Gastrocnemius medialis (tissue), 4 donors: Measurements from ENCODE around the gene GMPPB. TPM values are rescaled to one million over a fixed set of nuclear protein-coding genes. Genes with fewer than 3 reads are reported as not detected.

ENCODE experiments used
- ATAC-seq, 2 donors: fragments of 150-250 bp; one replicate each; pipeline ENCODE4 v1.9.1; 2016
- DNase-seq, 2 donors: peaks; one replicate each; pipeline ENCODE4 v3.0.0-alpha.2; 2019
- H3K27ac ChIP-seq, 4 donors: fragments of 200-600 bp; sonication (generic); 1 replicate in 1 of 4; 2 replicates in 3 of 4; pipeline ENCODE4 v1.5.1; 2016 to 2018; ENCODE audit warnings: mild to moderate bottlenecking in 2 of 4, moderate library complexity in 1 of 4
- H3K27me3 ChIP-seq, 3 donors: fragments of 200-600 bp; sonication (generic) in 2 of 3; 1 replicate in 1 of 3; 2 replicates in 2 of 3; pipeline versions ENCODE4 v1.5.1 to v1.6.0; 2016 to 2019; ENCODE audit warnings: mild to moderate bottlenecking in 1 of 3, moderate library complexity in 1 of 3
- H3K36me3 ChIP-seq, 2 donors: fragments of 200-600 bp; sonication (generic) in 1 of 2; one replicate each; pipeline ENCODE4 v1.5.1; 2017 to 2018
- H3K4me1 ChIP-seq, 2 donors: fragments of 200-600 bp; sonication (generic) in 1 of 2; one replicate each; pipeline ENCODE4 v1.5.1; 2016 to 2017; ENCODE audit warnings: mild to moderate bottlenecking in 2 of 2
- H3K4me3 ChIP-seq, 4 donors: fragments of 200-600 bp; sonication (generic) in 3 of 4; 1 replicate in 1 of 4; 2 replicates in 3 of 4; pipeline ENCODE4 v1.5.1; 2016 to 2019; ENCODE audit warnings: mild to moderate bottlenecking in 2 of 4
- H3K9me3 ChIP-seq, 3 donors: fragments of 200-600 bp; sonication (generic) in 2 of 3; 1 replicate in 1 of 3; 2 replicates in 2 of 3; pipeline ENCODE4 v1.5.1; 2016 to 2019
- POLR2A ChIP-seq, 2 donors: fragments of 450-650 bp; IDR thresholded peaks; one replicate each; pipeline ENCODE4 v1.6.1; 2017; ENCODE audit warnings: antibody characterized with exemption in 2 of 2, mild to moderate bottlenecking in 2 of 2, moderate library complexity in 2 of 2
- in situ Hi-C, 4 donors: fragments of 200-750 bp; cut with MboI; loops; one replicate each; pipeline versions ENCODE4 v1.15.0 to v1.8.0; 2017; ENCODE audit warnings: low sequenced_read_pairs in 4 of 4
- intact Hi-C: fragments of 100-400 bp; cut with DNase I; formaldehyde crosslinking; loops from one replicate; pipeline ENCODE4 v1.15.1; 2023; ENCODE audit warnings: low total_unique reads
- total RNA-seq, 4 donors: library from RNA; depleted of rRNA; stranded (reverse); fragments of >200 nt; gene quantifications; one replicate each; pipeline versions ENCODE4 v1.1.0 to v1.2.3, GENCODE V29; 2016
- TF ChIP-seq, protein P1 (sequence below), 5 experiments: fragments of 450-650 bp in 3 of 5; fragments of 200-600 bp in 2 of 5; sonication (generic) in 2 of 5; IDR thresholded peaks in 4 of 5; conservative IDR thresholded peaks in 1 of 5; 1 replicate in 4 of 5; 2 replicates in 1 of 5; pipeline ENCODE4 v1.5.1; 2016 to 2019; ENCODE audit warnings: antibody characterized with exemption in 5 of 5, mild to moderate bottlenecking in 3 of 5, moderate library complexity in 3 of 5

Gene GMPPB
- total RNA-seq, 4 donors from 2014 or later: 14.2 to 26.1 (median 17.0) TPM

DNA sequence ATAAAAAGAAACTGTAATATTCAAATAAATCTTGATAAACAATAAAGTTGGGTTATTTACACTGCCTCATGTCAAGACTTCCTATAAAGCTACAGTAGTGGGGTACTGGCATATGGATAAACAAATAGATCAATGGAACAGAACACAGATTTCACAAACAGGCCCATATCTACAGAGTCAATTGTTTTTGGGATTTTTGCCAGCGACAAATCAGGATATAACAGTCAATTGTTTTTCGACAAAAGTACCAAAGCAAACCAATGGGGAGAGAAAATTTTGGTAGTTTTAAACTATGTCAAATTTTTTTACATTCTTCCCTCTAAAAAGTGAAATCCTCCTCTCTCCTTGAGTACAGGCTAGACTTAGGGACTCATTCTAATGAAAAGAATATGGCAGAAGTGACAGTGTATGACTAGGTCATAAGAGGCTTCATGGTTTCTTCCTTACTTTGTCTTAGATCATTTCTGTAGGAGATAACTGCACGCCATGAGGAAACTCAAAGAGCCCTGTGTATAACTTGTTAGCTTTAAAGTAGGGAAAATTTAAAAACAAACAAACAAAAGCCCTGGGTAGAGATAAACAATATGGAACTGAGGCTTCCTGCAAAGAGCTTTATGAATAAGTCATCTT, 45.6 kb upstream of the GMPPB start:
- no peak overlapping the region for H3K4me3 ChIP-seq
- TF ChIP-seq POLR2A (IDR thresholded peaks at IDR 0.05): no peak
- TF ChIP-seq, protein P1, sequence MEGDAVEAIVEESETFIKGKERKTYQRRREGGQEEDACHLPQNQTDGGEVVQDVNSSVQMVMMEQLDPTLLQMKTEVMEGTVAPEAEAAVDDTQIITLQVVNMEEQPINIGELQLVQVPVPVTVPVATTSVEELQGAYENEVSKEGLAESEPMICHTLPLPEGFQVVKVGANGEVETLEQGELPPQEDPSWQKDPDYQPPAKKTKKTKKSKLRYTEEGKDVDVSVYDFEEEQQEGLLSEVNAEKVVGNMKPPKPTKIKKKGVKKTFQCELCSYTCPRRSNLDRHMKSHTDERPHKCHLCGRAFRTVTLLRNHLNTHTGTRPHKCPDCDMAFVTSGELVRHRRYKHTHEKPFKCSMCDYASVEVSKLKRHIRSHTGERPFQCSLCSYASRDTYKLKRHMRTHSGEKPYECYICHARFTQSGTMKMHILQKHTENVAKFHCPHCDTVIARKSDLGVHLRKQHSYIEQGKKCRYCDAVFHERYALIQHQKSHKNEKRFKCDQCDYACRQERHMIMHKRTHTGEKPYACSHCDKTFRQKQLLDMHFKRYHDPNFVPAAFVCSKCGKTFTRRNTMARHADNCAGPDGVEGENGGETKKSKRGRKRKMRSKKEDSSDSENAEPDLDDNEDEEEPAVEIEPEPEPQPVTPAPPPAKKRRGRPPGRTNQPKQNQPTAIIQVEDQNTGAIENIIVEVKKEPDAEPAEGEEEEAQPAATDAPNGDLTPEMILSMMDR (IDR thresholded peaks at IDR 0.05 in 4 of 5, conservative IDR thresholded peaks at IDR 0.05 in 1 of 5): no peak
- H3K36me3 ChIP-seq: no peaks in the 10 kb centered on the region
- intact Hi-C loops (no loop called here), in situ Hi-C loops (no loop called here)
- H3K4me1 ChIP-seq: peaks cover 0 to 3% of the 10 kb centered on the region in 2 donors
- no peaks in the 10 kb centered on the region for H3K27me3 ChIP-seq
- H3K27ac ChIP-seq: no peak overlapping the region
- ATAC-seq (no peak), DNase-seq (no peak)
- H3K9me3 ChIP-seq: no peaks in the 10 kb centered on the region

DNA sequence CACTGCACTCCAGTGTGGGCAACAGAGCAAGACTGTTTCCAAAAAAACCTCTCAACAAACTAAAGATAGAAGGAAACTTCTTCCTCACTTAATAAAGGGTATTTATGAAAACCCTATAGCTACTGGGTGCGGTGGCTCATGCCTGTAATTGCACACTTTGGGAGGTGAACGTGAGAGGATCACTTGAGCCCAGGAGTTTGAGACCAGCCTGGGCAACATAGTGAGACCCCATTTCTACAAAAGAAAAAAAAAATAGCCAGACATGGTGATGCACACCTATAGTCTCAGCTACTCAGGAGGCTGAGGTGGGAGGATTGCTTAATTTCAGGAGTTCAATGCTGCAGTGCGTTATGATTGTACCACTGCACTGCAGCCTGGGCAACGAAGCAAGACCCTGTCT, 40.2 kb upstream of the GMPPB start:
- no peak overlapping the region for H3K4me3 ChIP-seq
- no peak overlapping the region for H3K27ac ChIP-seq
- DNase-seq (no peak), ATAC-seq (no peak)
- TF ChIP-seq POLR2A (IDR thresholded peaks at IDR 0.05): no peak
- TF ChIP-seq, protein P1 (IDR thresholded peaks at IDR 0.05 in 4 of 5, conservative IDR thresholded peaks at IDR 0.05 in 1 of 5): no peak
- no peaks in the 10 kb centered on the region for H3K27me3 ChIP-seq
- intact Hi-C loops (no loop called here), in situ Hi-C loops (no loop called here)
- H3K36me3 ChIP-seq: no peaks in the 10 kb centered on the region
- no peaks in the 10 kb centered on the region for H3K9me3 ChIP-seq
- H3K4me1 ChIP-seq: peaks cover 1 to 8% of the 10 kb centered on the region in 2 donors

DNA sequence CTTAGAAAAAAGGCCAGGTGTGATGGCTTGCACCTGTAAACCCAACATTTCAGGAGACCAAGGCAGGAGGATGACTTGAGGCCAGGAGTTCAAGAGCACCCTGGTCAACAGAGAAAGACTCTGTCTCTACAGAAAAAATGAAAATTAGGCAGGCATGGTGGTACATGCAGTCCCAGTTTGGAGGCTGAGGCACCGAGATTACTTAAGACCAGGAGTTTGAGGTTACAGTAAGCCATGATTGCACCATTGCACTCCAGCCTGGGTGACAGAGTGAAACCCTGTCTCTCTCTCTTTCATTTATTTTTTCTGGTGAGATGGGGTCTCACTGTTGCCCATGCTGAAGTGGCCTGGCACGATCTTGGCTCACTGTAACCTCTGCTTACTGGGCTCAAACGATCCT, 37.9 kb upstream of the GMPPB start:
- H3K27me3 ChIP-seq: no peaks in the 10 kb centered on the region
- intact Hi-C loops (no loop called here), in situ Hi-C loops (no loop called here)
- H3K27ac ChIP-seq: no peak overlapping the region
- no peak overlapping the region for H3K4me3 ChIP-seq
- no peak for TF ChIP-seq POLR2A (IDR thresholded peaks at IDR 0.05)
- TF ChIP-seq, protein P1 (IDR thresholded peaks at IDR 0.05 in 4 of 5, conservative IDR thresholded peaks at IDR 0.05 in 1 of 5): no peak
- peaks cover 23 to 29% of the 10 kb centered on the region in 2 donors for H3K4me1 ChIP-seq
- no peaks in the 10 kb centered on the region for H3K36me3 ChIP-seq
- DNase-seq (no peak), ATAC-seq (peak in 1 of 2 donors; percentile 48)
- H3K9me3 ChIP-seq: no peaks in the 10 kb centered on the region

DNA sequence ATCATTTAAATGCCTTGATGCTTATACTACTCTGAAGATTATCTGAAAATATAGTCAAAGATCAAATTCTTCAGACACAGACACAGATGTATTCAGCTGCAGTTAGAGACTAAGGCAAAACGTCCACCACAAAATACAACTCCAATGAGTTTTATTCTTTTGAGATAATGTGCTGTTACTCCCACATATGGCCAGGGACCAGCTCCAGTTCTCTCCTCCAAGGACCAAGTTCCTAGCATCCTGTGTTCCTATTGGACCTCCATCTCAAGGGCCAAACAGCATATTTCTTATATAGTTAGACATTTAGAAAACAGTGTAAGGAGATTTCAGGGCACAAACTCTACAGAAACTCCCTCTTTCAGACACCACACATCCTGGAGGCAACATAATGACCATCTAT, 35.5 kb upstream of the GMPPB start:
- in situ Hi-C loops: no loop called here
- no peak for ATAC-seq

More for the DNA sequence above, 35.5 kb upstream of the GMPPB start:
- no peak for DNase-seq
- Histone ChIP-seq H3K36me3 (no peaks in the 10 kb centered on the region), H3K27ac (peak overlapping the region in 1 of 4 donors; percentile 66), H3K4me1 (peaks cover 41 to 47% of the 10 kb centered on the region in 2 donors), H3K27me3 (no peaks in the 10 kb centered on the region), H3K4me3 (no peak overlapping the region), H3K9me3 (no peaks in the 10 kb centered on the region)
- intact Hi-C loops: no loop called here
- TF ChIP-seq, protein P1 (IDR thresholded peaks at IDR 0.05 in 4 of 5, conservative IDR thresholded peaks at IDR 0.05 in 1 of 5): no peak
- no peak for TF ChIP-seq POLR2A (IDR thresholded peaks at IDR 0.05)
